NCI-H1417 treated with DMSO at 0.1 percent for 48 hours (cell line): ENCODE data around the gene MAN2A2.

ENCODE experiments used
- DNase-seq: peaks from one replicate; lab custom pipeline; 2025; lab: John Stamatoyannopoulos, UW

MAN2A2 gene

DNA sequence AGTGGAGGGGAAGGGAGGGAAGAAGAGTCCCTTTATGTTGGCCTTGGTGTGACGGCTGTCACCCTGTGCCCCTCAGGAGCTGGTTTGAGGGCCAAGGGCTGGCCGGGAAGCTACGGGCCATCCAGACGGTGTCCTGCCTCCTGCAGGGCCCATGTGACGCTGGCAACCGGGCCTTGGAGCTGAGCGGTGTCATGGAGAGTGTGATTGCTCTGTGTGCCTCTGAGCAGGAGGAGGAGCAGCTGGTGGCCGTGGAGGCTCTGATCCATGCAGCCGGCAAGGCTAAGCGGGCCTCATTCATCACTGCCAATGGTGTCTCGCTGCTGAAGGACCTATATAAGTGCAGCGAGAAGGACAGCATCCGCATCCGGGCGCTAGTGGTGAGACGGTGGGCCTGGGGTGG lies 43.4 kb downstream of the MAN2A2 start:
- DNase-seq, result no peak

DNA sequence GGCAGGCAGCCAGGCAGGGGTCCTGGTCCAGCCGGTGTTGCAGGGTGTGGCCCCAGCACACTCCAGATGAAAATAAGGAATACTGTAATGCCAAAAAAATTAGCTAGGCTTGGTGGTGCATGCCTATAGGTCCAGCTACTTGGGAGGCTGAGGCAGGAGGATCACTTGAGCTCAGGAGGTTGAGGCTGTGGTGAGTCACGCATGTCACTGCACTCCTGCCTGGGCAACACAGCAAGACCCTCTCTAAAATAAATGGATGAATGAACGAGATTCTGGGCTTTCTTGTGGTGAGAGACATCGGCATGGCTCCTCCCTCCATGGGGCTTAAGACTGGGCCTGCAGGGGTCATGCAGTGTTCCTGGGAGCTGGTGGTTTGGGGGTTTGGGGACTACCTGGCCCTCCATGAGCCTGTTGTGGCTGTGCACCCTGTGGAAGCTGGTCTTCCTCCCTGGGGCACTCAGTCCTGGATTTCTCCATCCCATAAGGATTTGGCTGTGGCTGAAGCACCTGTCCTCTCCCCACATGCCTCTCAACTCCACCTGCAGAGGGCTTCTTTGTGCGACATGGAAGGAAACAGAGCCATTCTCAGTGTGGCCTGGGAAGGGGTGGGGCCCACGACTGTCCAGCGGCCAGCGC lies 44.0 kb downstream of the MAN2A2 start:
- no peak for DNase-seq

DNA sequence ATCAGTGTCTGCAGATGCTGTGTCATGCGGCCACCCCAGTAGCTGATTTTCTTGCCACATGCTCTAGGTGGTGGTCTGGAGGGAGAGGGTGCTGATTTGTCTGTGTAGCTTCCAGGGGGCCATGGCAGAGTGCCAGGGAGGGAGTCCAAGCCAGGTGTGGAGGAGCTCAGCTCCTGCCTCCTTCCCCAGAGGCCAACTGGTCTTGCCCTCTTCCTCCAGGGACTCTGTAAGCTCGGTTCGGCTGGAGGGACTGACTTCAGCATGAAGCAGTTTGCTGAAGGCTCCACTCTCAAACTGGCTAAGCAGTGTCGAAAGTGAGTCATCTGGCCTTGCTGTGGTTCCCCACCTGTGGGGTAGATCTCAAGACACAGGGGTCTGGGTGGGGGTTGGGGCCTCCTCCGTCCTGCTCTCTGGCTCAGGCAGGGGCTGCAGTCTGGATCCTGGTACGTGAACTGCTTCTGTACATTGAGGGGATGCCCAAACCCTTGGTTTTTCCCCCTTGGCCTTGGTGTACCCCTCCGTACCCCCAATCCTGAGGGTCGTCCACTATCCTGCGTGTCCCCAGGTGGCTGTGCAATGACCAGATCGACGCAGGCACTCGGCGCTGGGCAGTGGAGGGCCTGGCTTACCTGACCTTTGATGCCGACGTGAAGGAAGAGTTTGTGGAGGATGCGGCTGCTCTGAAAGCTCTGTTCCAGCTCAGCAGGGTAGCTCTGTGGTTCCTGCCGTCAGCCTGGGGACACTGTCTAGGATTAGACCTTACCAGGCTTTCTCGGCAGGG lies 44.7 kb downstream of the MAN2A2 start:
- DNase-seq, result no peak

DNA sequence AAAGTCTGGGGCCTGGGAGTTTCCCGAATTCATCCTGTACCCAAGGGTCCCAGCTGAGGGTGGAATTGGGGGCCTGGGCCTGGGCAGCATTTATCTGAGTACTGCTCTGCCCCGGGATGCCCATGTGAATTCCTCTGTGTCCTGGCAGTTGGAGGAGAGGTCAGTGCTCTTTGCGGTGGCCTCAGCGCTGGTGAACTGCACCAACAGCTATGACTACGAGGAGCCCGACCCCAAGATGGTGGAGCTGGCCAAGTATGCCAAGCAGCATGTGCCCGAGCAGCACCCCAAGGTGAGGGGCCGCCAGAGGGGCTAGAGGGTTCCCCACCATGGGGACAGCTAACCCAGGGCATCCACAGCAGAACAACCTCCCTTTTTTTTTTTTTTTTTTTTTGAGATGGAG lies 45.4 kb downstream of the MAN2A2 start:
- no peak for DNase-seq

DNA sequence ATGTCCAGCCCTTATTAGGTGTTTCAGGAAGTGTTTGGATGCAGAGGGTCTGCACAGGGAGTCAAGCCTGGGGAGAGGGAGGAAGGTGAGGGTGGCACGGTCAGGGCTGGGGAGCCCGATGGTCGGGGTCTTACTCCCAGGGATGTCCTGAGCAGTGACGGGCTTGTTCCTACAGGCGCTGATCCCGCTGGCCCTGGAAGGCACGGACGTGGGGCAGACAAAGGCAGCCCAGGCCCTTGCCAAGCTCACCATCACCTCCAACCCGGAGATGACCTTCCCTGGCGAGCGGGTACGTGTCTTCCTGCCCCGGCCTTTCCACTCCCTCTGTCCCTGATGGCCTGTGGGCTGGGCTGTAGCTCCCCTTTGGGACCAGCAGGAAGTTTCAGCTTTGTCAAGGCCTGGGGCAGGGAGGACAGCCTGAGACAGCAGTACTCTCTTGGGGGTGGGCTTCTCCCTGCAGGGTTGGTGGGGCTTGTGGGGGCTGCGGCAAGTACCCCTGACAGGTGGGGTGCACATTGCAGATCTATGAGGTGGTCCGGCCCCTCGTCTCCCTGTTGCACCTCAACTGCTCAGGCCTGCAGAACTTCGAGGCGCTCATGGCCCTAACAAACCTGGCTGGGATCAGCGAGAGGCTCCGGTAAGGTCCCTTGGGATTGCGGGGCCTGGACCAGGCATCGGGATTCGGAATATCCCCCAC lies 47.0 kb downstream of the MAN2A2 start:
- no peak for DNase-seq

- DNase-seq, result no peak
Measured at GRCh38 chr15:90950676-90951075, 47.6 kb downstream of the MAN2A2 start.

- no peak for DNase-seq
Measured at GRCh38 chr15:90952901-90953677, 50.0 kb downstream of the MAN2A2 start.

DNA sequence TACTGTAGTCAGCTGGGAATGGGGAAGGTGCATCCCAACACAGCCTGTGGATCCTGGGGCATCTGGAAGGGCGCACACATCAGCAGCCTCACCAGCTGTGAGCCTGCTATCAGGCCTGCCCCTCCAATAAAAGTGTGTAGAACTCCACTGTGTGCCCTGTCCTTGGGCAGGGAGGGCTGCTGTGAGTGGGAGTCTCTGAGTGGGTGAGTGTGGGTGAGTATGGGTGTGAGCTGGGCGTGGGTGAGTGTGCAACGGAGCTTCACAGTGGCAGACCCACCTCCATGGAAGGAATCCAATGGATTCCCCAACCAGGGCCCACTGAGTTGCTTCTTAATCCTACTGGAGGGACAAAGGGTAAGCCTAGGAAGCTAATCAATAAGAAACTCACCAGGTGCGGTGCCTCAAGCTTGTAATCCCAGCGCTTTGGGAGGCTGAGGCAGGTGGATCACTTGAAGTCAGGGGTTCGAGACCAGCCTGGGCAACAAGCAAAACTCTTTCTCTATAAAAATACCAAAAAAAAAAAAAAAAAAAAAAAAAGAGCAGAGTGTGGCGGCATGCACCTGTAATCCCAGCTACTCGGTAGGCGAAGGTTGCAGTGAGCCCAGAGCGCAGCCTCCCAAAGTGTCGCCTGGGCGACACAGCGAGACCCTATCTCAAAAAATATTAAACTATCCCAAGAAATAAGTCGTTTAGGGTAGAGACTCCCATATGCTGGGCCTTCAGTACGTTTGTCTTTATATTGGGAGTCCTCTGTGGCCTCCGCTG lies 51.0 kb downstream of the MAN2A2 start:
- DNase-seq, result no peak

DNA sequence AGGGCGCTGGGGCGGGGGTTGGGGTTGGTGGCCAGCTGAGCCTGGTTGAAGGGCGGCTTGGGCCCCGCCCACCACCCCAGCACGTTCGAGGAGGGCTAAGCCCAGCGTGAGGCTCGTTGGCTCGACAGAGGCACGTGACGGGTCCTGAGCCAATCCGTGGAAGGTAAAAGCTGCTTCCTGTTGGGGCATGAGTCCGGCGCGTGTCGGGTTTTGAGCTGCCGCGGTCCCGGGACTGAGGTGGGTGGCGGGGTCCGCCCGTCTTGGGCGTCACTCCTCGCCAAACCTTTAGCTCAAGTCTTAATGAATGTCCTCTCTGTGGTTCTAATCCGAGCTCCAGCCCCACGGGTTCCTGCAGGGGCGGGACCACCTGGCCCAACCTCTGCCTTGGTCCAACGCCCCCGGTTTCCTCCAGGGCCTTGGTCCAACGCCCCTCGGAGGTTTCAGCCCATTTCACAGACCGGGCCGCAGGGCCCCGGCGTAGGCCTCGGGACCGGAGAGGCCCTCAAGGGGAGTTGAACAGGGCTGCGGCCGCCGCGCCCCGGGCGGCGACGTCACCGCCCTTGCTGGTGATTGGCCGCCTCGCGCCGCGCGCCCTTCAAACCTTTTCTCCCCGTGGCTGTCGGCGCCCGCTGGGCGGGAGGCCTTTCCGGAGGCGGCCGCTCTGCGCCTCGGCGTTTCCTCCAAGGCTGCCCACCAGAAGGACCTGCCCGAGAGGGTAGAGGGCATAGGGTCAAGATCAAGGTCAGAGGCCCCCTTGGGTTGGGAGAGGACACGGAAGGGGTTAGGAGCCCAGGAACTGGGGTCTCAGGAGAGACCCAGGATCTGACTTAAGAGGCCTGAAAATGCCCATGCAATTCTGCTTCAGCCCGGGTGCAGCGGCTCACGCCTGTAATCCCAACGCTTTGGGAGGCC lies 51.9 kb downstream of the MAN2A2 start, which contains the start of gene RCCD1:
Gene RCCD1, plus strand, starts transcription at position 173 of the 912 bp plus-strand sequence. CDS start 1,851 bp downstream, outside the sequence.
- peak; percentile 30 for DNase-seq

DNA sequence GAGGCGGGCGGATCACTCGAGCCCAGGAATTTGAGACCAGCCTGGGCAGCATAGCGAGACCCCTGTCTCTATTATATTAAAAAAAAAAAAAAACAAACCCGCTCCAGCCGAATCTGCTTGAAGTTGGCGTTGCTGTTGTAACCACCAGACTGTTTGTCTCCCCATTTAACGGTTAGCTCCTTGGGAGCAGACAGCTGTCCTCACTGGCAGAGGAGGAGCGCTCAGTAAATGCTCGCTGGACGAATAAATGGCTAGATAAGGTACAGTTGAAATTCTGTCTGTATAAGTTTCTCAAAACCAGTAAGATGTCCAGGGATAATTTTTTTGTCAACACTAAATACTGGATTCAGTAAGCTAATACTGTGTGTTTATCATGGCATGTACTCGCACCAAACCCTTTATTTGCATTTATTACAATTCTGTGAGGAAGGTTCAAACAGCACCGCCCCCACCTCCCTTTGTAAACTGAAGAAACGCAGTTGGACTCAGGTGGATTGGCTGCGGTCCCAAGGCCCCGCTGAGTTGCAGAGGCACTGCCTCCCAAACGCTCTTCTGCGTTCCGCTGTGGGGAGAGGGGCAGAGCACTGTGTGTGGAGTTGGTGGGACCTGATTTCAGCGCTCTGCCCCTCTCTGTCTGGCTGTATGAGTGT lies 52.6 kb downstream of the MAN2A2 start:
- DNase-seq, result no peak

- peak; percentile 28 for DNase-seq
Measured at GRCh38 chr15:90956274-90957030, 53.4 kb downstream of the MAN2A2 start.

DNA sequence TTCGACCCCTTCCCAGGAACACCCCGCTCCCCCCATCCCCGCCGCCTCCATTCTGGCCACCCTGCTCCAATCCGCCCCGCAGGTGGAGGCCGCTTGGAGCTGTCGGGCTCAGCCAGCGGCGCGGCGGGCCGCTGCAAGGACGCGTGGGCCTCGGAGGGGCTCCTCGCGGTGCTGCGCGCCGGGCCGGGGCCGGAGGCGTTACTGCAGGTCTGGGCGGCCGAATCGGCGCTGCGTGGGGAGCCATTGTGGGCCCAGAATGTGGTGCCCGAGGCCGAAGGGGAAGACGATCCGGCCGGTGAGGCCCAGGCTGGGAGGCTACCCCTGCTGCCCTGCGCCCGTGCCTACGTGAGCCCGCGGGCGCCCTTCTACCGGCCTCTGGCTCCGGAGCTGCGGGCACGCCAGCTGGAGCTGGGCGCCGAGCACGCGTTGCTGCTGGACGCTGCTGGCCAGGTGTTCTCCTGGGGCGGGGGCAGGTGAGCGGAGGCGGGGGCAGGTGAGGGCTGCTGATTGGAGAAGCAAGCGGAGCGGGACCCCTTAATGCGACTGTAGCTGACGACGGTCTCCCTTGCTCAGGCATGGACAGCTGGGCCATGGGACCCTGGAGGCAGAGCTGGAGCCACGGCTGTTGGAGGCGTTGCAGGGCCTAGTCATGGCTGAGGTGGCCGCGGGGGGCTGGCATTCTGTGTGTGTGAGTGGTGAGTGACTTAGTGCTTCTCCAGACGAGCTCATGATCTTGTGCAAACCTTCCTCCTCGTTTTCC lies 54.1 kb downstream of the MAN2A2 start:
- no peak for DNase-seq

GRCh38 chr15:90957791-90958190 lies 54.7 kb downstream of the MAN2A2 start:
- DNase-seq, result no peak

DNA sequence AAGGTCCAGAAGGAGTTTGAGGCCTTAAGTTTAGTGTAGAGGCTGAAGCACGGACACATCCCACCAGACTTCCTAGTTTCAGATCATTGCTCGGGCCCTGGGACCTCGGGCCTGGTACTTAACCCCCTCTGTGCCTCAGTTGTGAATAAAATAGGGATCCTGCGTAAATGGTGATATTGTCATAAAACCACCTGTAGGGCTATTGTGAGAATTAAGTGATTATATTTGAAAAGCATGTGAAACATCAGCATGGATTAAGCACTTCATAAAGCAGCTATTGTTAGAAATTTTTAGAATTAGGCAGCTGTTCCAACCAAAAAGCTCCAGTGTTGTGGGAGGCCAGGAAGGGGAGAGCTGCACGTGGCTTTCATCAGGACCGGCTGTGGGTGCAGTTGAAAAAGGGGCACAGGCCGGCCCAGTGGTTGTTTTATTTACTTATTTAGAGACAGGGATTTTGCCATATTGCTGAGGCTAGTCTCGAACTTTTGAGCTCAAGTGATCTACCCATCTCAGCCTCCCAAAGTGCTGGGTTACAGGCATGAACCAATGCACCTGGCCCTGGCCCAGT lies 56.0 kb downstream of the MAN2A2 start:
- no peak for DNase-seq

DNA sequence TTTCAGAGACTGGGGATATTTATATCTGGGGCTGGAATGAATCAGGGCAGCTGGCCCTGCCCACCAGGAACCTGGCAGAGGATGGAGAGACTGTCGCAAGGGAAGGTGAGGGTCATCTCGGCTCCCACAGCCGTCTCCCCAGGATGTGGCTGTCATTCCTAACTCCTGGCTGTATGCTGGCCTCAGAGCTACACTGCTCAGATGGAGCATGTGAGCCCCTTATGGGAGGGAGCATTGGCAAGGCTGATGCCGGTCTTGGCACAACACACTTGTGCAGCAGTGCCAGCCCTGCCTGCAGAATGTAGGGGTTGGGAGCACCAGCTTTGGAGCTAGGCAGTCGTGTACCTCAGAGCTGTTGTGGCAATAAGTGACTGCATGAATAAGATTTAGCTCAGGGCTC lies 56.8 kb downstream of the MAN2A2 start:
- no peak for DNase-seq

GRCh38 chr15:90960298-90961091 lies 57.4 kb downstream of the MAN2A2 start:
- DNase-seq, result no peak

DNA sequence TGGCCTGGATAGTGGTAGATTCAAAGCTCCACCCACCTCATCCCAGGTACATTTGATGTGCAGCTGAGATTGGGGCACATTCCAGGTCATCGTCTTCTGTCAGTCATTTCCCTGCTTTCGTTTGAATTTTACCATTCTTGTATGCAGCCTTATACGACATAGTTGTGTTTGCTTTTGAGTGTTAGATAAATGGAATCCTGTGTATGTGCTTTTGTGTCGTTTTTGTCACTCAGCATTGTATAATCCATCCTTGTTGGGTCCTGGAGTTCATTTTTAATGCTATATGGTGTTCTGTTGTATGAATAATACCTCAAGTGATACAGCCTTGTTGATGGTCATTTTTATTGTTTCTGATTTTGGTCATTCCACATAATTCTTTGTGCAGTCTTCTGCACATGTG lies 58.9 kb downstream of the MAN2A2 start:
- DNase-seq, result no peak
